H7 (cell line): Measurements from ENCODE around the gene GATB. TPM values are rescaled to one million over a fixed set of nuclear protein-coding genes. Genes with fewer than 3 reads are reported as not detected.

ENCODE experiments used
- DNase-seq: peaks from one replicate; pipeline ENCODE4 v3.0.0; 2012
- H3K27me3 ChIP-seq: 2 replicates; pipeline ENCODE4 v1.6.0; 2011; ENCODE audit warnings: mild to moderate bottlenecking, low read length; ENCODE audit not compliant: control insufficient read depth, insufficient read depth
- H3K36me3 ChIP-seq: replicated peaks from 2 replicates; pipeline ENCODE4 v1.5.1; 2011; ENCODE audit warnings: low read length; ENCODE audit not compliant: control insufficient read depth, insufficient read depth
- H3K4me3 ChIP-seq: 2 replicates; pipeline ENCODE4 v1.5.1; 2011; ENCODE audit warnings: low read depth, mild to moderate bottlenecking, control low read depth, low read length, moderate library complexity; ENCODE audit not compliant: insufficient read depth
- total RNA-seq: library from RNA; depleted of rRNA; stranded (reverse); fragments of >200 nt; shearing (Covaris generic); gene quantifications from 2 replicates; pipeline ENCODE4 v1.2.3, GENCODE V29; 2014

Gene GATB
- total RNA-seq, 1 experiment from 2014 or later = 18.8 TPM

- no peak for DNase-seq
- H3K36me3 ChIP-seq = no peaks in the 10 kb centered on the region
- no peaks in the 10 kb centered on the region for H3K27me3 ChIP-seq
- H3K4me3 ChIP-seq = no peak overlapping the region
Measured at GRCh38 chr4:151729731-151730559, 30.9 kb downstream of the GATB start.

DNA sequence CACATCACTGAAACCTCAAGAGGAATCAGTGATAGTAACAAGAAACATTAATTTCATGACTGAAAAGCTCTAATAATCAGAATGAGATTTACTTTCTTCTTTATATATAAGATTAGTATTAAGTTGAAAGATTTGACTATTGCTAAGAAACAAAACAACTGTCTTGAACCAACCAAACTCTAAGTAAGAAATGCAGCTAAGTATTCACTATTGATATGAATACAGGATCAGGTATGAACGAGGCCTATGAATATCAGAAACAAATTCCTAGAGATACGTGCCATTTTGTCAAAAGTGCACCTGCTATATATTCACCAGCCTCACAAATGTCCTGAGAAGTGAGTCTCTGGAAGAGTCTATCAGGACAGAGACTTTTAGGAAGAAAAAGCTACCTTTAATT, 32.1 kb downstream of the GATB start:
- no peaks in the 10 kb centered on the region for H3K27me3 ChIP-seq
- no peaks in the 10 kb centered on the region for H3K36me3 ChIP-seq
- DNase-seq = no peak
- no peak overlapping the region for H3K4me3 ChIP-seq

DNA sequence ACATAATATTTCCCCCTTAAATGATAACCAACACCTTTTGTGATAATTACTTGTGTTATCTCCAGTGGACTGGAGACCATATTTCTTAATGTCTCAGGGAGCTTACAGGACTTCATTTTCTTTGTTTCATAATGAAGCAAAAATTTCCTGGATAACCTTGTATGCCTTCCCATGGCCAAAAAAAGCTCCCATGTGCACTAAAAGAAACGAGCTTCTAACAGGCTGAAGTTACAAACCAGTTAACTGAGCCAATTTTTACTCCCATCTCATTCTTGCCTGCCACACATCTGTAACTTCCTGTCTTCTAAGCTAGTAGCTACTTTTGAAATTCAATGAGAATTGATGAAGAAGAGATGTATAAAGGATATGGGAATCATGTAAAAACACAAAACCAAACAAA, 32.8 kb downstream of the GATB start:
- no peak for DNase-seq
- Histone ChIP-seq H3K36me3 (no peaks in the 10 kb centered on the region), H3K4me3 (no peak overlapping the region), H3K27me3 (no peaks in the 10 kb centered on the region)

DNA sequence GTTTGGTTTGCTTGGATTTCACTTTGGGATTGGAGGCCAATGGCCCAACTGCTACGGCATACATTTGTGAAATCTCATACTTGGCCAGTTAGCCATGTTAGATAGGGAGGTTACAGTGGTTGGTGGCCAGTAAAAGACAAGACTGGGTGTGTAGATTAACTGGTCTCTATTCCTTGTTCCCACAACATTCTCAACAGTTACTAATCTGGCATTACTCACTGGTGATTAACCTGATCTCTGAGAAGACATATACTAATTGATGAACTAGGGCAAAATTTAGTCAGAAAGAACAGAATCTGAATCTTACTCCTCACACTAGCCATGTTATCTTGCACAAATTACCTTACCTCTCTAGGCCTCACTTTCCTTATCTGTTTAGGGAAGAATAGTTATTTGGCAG, 33.4 kb downstream of the GATB start:
- no peak for DNase-seq
- no peaks in the 10 kb centered on the region for H3K36me3 ChIP-seq
- H3K4me3 ChIP-seq = no peak overlapping the region
- no peaks in the 10 kb centered on the region for H3K27me3 ChIP-seq

DNA sequence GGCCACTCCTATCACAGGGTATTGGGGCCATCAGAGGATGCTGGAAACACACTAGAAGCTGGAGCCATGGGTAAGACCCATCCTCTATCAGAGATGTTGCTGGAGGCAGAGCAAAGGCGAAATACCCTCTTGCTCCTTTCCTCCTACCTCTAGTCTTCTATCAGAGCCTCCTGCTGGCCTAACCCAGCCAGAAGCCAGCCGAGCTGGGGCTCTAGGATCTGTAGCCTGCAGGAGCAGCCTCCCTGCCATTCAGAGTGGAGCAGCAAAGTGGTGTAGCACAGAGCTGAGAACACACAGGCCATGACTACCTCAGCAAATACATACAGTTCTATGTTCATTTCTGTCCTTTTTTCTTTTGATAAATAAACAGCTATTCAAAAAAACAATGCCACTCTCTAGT, 35.7 kb downstream of the GATB start:
- DNase-seq = no peak
- Histone ChIP-seq H3K27me3 (no peaks in the 10 kb centered on the region), H3K4me3 (no peak overlapping the region), H3K36me3 (no peaks in the 10 kb centered on the region)

- Histone ChIP-seq H3K4me3 (no peak overlapping the region), H3K36me3 (no peaks in the 10 kb centered on the region), H3K27me3 (no peaks in the 10 kb centered on the region)
- no peak for DNase-seq
Measured at GRCh38 chr4:151721916-151722315, 38.9 kb downstream of the GATB start.

DNA sequence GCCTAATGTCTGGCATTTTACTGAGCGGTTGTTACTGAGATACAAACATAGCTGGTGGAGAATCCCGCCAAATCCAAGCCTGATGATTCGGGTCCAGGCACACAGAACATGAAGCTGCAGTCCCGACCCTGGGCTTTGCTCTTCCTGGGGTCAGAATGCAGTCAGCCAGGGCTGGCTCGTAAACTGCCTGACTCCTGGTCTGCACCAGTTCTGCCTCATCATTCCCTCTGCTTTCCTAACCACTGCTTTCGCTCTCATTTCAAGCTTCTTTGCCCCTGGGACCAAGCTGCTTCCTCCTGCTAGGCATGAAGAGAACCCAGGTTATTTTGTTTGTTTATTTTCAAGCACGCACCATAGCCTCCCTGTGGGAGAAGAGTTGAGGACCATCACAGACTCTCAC, 39.3 kb downstream of the GATB start:
- no peaks in the 10 kb centered on the region for H3K27me3 ChIP-seq
- no peaks in the 10 kb centered on the region for H3K36me3 ChIP-seq
- DNase-seq = no peak
- H3K4me3 ChIP-seq = no peak overlapping the region

DNA sequence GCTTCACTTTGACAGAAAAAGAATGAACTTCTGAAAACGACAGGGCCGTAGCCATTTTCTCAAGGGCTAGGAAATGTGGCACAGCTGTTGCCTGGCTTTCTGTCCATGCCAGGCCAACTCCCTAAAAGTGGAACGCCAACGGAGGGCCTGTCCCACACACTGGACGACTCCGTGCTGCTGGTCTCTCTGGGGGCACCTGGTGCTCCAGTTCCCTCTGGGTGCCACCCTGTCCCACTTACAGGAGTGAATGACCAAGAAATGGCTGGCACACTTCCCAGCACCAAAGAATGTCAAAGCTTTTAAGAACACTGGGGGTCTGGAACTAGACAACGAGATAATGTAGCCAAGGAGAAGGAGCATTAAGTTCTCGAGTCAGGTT, 40.9 kb downstream of the GATB start:
- Histone ChIP-seq H3K4me3 (no peak overlapping the region), H3K36me3 (no peaks in the 10 kb centered on the region), H3K27me3 (no peaks in the 10 kb centered on the region)
- DNase-seq = no peak

DNA sequence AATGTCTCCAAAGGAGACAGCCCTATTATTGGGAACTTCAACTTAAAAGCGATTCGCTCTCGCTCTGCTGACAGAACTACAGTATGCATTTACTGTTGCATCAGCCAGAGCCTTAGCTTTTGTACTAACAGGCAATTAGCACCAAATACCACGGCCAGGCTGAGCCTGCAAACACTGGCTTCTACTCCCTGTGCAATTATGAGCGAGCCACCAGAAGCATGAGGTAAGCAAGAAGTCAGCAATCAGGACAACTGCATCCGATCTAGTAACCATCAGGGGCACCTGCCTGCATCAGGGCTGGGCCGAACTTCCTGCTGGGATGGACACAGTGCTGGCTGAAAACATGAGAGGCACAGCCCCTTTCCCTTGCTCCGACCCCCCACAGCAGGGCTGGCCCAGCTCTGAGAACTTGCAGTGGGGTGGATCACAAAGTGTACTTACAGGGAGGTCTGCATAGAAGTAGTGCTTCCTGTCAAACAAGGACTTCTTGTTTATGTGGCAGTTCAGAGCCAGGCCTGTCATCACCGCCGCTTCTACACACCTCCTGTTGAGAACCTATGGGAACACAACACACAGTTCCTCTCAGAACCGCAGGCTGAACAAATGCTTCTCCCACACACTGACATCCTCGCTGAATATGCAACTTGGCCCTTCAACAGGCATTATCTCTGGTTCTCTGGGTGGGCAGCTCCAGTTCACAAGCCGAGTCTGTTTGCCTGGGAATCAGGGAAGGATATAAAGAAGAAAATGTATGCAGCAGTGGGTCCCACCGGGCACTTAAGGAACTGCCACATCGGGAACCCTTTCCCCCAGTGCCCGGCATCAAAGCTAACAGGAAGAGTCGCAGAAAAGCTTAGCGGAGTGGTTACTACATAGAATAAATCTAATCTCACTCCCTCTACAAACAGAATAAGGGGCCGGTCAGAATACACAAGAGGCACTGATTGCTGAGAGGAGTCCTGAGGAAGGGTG, 41.5 kb downstream of the GATB start:
- H3K36me3 ChIP-seq = no peaks in the 10 kb centered on the region
- no peak for DNase-seq
- no peak overlapping the region for H3K4me3 ChIP-seq
- no peaks in the 10 kb centered on the region for H3K27me3 ChIP-seq

- H3K36me3 ChIP-seq = no peaks in the 10 kb centered on the region
- H3K27me3 ChIP-seq = no peaks in the 10 kb centered on the region
- no peak overlapping the region for H3K4me3 ChIP-seq
- DNase-seq = no peak
Measured at GRCh38 chr4:151717909-151718628, 42.7 kb downstream of the GATB start.

- H3K4me3 ChIP-seq = no peak overlapping the region
- H3K36me3 ChIP-seq = no peaks in the 10 kb centered on the region
- DNase-seq = no peak
- no peaks in the 10 kb centered on the region for H3K27me3 ChIP-seq
Measured at GRCh38 chr4:151717314-151717713, 43.5 kb downstream of the GATB start.

DNA sequence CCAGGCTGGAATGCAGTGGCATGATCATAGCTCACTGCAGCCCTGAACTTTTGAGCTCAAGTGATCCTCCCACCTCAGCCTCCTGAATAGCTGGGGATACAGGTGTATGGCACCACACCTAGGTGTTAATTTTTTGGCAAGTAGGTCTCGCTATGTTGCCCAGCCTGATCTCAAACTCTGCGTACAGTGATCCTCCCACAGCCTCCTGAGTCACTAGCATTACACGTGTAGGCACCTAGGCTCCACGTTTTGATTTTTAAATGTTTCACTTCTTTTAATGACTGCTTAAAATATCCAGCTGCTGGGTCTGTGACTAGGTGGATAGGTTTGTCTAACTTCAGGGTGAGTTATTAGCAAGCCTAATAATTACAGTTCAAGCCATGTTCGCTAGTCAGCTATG, 44.5 kb downstream of the GATB start:
- Histone ChIP-seq H3K36me3 (no peaks in the 10 kb centered on the region), H3K4me3 (no peak overlapping the region), H3K27me3 (no peaks in the 10 kb centered on the region)
- no peak for DNase-seq

GRCh38 chr4:151715881-151716280, 44.9 kb downstream of the GATB start:
- no peaks in the 10 kb centered on the region for H3K36me3 ChIP-seq
- DNase-seq = no peak
- no peaks in the 10 kb centered on the region for H3K27me3 ChIP-seq

DNA sequence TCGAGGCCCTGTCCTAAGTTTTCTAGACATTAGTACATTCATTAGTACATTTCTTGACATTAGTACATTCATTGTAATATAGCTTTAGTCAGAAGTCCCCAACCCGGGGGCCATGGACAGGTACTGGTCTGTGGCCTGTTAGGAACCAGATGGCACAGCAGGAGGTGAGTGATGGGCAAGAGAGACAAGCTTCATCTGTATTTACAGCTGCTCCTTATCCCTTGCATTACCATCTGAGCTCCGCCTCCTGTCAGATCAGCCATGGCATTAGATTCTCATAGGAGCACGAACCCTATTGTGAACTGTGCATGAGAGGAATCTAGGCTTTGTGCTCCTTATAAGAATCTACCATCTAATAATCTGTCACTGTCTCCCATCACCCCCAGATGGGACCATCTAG, 48.0 kb downstream of the GATB start:
- H3K36me3 ChIP-seq = no peaks in the 10 kb centered on the region
- DNase-seq = no peak
- H3K27me3 ChIP-seq = no peaks in the 10 kb centered on the region
- H3K4me3 ChIP-seq = no peak overlapping the region

More at GRCh38 chr4:151715881-151716280, 44.9 kb downstream of the GATB start:
- H3K4me3 ChIP-seq = no peak overlapping the region
